Hematopoietic multipotent progenitor cell treated with erythropoietin and hydrocortisone succinate and interleukin-3 and kit ligand, for 4 days (in vitro differentiated cells): ENCODE measurements around the gene SCGB1A1.

Experiments
- DNase-seq: peaks from one replicate; pipeline ENCODE4 v3.0.0-alpha.2; 2015

Gene SCGB1A1

DNA sequence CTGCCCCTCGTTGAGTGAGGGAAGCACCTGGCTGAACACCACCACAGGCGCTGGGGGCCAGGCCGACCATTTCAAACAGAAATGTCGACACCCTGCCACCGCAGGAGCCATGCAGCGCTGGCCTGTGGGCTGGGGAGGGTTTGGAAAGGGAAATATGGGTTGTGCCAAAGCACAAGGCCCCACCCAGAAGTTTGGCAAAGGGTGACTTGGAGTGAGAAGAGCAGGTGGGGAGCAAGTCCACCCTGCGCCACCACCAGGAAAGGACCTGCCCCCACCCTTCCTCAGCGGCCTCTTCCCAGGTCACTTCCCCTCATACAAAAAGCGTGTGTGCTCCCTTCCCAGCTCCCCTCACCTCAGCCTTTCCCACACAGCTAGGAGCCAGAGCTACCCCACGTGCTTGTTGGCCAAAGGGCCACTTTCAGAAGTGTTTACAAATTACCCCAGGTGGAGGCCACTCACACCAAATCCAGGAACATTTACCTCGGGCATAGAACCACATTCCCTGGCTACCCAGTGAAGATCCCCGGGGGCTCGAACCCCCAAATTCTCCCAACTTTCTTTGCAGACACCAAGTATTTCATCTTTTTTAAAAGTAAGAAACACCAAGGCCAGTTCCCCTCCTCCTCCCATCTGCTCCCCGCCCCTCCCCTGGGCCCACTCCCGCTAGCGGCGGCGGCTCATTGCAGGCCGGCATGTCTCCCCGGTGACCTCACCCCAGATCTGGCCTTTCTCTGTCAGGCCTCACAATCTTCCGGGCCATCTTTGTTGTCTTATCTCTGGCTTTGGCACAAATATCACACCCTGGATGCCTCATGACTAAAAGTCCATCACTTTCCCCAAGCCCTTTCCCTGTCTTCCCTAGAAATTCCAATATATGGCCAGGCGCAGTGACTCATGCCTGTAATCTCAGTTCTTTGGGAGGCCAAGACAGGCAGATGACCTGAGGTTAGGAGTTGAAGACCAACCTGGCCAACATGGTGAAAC lies 20.5 kb upstream of the SCGB1A1 start:
- peak; percentile 89 for DNase-seq

- peak; percentile 43 for DNase-seq
Observed at GRCh38 chr11:62399172-62399877, 19.5 kb upstream of the SCGB1A1 start.

DNA sequence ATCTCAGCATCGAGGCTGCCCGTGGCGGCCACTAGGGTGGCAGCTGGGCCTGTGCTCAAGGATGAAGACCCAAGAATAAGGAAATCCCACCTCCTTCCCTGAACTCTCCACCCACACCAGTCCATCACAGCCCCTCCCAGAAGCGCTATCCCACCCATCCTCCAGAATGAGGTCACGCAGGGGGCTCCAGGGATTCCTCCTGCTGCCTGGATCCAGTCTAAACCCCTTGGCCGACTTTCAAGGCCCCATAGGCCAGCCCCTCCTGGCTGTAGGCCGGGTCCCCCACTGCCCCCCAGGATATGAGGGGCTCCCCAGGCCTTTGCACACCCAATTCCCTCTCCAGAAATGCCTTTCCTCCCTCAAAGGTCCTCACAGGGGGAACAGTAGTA lies 19.0 kb upstream of the SCGB1A1 start:
- DNase-seq = no peak

DNA sequence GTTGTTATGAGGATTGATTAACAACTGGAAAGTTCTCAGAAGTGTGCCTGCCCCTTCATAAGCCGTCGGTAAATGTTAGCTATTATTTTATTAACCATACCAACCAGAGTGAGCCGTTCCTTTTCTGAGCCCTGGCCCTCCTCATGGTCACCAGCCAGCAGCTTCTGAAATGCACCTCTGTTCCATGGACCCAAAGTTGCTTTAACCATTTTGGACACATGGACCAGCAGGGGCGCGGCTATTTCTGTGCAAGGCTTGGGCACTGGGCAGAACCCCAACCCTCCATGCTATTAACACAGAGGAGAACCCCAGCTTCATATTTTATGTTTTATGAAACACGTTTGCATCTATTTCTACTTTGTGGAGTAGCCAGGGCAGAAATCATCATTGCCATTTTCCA lies 18.6 kb upstream of the SCGB1A1 start:
- no peak for DNase-seq

- DNase-seq = peak; percentile 46
Observed at GRCh38 chr11:62400760-62401159, 18.1 kb upstream of the SCGB1A1 start.

- DNase-seq = no peak
Observed at GRCh38 chr11:62401356-62401755, 17.5 kb upstream of the SCGB1A1 start.

- no peak for DNase-seq
Observed at GRCh38 chr11:62401811-62402210, 17.0 kb upstream of the SCGB1A1 start.

GRCh38 chr11:62402226-62402959 lies 16.4 kb upstream of the SCGB1A1 start:
- DNase-seq = peak; percentile 77

DNA sequence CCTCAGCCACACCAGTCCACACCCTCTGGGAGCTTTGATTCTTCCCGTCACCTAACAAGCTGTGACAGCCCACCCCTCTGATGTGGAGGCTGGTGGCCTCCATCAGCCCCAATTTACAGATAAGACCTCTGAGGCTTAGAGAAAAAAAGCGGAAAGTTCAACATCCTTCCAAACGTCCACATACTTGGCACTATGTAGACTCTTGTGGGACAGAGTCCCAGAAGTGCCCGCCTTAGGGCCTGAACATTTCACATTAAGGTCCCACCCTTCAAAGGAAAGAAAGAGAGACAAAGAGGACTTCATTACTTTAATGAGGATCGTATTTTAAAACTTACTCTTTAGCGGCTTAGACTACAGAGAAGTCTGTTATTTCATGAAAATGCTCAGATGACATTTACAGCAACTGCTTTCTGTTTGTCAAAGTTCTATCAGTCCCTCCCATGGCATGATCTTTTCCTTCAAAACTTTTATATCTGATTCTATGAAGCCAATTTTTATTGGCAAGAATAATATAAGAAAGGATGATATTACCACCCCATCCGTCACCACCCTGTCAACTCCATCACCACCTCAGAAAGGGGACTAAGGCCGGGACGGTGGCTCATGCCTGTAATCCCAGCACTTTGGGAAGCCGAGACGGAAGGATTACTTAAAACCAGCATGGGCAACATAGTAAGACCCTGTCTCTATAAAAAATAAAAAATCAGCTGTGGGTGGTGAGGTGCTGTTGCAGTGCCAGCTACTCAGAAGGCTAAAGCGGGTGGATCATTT lies 15.7 kb upstream of the SCGB1A1 start:
- DNase-seq = no peak

DNA sequence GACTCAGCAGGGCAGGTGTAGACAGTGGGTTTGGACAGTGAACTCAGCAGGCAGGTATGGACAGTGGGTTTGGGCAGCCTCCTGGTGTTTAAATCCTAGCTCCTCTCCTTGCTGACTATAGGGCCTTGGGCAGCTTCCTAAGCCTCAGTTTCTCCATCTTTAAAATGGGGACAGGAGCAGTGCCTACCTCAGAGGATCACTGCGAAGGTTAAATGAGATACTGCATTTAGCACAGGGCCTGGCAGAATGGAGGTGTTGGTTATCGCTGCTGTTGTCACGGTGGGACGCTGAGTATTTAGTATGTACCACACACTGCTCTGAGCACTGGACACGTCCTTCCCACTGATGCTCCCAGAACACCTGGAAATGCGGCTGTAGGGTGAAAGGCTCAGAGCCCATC lies 14.4 kb upstream of the SCGB1A1 start:
- DNase-seq = no peak

DNA sequence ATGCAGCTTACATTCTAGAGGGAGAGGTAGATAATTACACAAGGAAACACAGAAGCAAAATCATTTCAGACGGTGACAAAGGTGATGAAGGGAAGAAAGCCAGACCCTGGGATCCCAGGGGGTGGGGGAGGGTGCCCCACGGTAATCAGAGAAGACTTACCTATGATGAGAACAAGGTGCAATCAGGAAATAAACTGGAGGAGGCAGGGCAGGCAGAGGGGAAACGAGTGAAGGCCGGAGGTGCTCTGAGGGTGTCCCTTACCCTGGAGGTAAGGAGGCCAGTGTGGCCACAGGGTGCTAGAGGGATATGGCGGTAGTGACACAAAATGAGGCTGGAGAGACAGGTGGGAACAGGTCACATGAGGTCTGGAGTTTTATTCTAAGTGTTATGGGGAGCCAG lies 13.9 kb upstream of the SCGB1A1 start:
- no peak for DNase-seq

DNA sequence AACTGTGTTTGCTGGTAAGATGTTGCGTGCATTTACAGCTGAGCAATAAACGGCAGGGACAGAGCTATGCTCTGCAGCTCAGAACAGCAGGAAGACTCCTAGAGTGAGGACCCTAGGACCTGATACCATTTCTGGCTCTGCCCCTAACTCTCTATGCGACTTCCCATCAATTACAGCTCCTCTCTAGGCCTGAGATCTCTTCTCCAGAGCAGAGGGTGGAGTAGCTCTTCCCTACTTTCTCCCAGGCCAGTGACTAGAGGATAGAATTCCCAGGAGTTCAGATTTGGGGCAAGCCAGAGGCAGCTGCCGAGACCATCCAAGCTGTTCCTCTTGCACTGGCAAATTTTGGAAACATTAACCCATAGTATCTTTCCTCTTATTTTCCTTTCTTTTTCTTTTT lies 12.8 kb upstream of the SCGB1A1 start:
- DNase-seq = no peak

DNA sequence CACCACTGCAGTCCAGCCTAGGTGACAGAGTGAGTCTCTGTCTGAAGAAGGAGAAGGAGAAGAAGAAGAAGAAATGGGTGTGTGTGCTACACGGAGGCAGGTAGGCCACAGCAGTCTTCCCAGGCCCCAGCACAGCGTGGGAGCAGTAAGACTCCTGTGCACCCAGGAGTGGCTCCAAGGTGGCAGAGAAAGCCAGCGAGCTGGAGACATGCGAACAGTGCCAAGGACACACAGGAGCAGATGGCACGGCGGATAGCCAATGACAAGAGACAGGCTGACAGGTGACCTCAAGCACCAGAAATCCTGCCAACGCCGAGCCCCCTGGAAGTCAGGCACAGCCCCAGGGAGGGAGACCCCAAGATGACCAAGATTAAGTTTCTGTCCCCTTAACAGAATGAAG lies 9.0 kb upstream of the SCGB1A1 start:
- DNase-seq = no peak

DNA sequence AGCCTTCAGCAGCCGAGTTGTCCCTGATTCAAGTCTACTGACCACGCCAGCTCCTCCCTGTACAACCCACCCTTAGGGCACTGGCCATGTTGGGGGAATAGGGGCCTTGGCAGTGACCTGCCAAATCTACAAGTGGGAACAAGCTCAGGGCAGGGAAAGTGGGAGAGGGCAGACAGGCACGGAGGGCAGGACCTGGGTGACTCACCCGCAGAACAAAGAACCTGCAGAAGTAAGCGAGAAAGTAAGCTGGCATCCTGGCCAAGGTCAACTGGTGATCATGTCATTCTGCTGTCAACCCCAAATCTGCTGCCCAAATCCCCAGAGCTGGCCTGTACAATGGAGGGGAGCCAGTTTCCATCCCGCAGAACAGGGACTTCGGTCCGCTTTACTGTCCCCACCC lies 7.9 kb upstream of the SCGB1A1 start:
- DNase-seq = no peak

GRCh38 chr11:62411524-62411923 lies 7.3 kb upstream of the SCGB1A1 start:
- DNase-seq = no peak

GRCh38 chr11:62413060-62413696 lies 5.7 kb upstream of the SCGB1A1 start:
- DNase-seq = no peak

GRCh38 chr11:62416596-62416995 lies 2.2 kb upstream of the SCGB1A1 start:
- no peak for DNase-seq

DNA sequence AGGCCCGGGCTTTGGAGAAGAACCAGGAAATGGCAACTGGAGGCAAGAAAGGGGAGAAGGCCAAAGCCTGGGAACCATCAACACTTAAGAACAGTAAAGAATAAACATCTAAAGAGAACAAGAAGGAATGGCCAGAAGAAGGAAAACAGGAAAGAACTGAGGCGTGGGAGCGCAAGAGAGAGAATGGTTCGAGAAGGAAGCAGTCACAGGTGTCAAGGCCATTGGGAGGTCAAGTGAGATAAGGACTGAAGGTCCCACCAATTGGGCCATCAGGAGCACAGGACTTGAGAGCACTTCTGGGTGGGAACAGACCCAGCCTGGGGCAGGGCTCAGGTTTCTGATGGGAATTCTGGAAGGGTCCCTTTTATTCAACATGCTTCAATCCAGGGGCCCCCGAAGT lies 697 bp upstream of the SCGB1A1 start:
- DNase-seq = no peak

DNA sequence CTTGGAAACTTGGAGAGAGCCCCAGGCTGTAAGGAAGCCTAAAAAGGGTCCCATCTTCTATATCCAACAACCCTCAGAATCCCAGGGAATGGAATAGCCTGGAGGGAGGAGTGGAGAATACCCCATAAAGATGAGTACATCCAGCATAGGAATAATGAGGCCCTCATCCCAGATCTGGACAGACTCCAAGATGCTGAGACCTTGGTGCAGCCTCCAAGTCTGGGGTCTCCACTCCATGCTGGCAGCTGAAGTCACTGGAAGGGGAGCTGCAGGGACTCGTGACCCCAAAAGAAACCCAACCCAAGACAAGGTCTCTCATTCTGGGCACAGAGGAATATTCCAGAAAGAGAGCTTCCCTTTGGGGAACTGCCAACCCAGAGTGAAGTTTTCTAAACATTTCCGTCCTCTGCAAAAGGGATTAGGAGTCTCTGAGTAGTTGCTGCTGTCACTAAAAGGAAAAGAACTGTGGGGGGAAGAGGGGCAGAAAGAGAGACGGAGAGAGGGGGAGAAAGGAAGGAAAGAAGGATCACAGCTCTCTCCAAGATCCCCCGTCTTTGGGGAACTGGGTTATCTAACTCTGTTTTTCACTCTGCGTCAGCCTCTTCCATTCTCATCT lies 589 bp downstream of the SCGB1A1 start:
- DNase-seq = no peak

DNA sequence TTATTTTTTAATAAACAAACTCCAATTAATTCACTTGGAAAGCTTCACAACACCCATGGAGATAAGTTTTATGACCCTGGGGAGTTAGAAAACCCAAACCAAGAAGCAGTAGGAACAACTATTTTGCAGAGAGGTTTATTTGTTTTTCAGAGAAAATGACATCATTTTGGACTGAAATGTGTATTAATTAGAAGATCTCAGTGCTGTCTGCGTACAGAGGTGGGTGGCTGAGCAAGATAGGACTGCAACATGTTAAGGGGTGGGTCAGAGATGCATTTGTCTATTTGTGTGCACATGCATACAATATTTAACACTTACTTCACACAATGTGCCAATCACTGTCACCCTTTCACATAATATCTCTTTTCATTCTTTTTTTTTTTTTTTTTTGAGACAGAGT lies 1.1 kb downstream of the SCGB1A1 start:
- DNase-seq = peak; percentile 29

GRCh38 chr11:62420882-62421281 lies 2.0 kb downstream of the SCGB1A1 start:
- no peak for DNase-seq

GRCh38 chr11:62421996-62422395 lies 3.2 kb downstream of the SCGB1A1 start:
- no peak for DNase-seq
